Esophagus (tissue), 2 donors: ENCODE data around the gene IRF1. TPM values are rescaled to one million over a fixed set of nuclear protein-coding genes. Genes with fewer than 3 reads are reported as not detected.

ENCODE experiments used
- H3K27ac ChIP-seq, 2 donors: one replicate each; pipeline ENCODE4 v1.5.1; 2013; ENCODE audit warnings: low read depth in 2 of 2, mild to moderate bottlenecking in 2 of 2, inconsistent platforms in 1 of 2, low read length in 1 of 2, moderate library complexity in 1 of 2
- H3K27me3 ChIP-seq, 2 donors: one replicate each; pipeline ENCODE4 v1.6.1; 2013; ENCODE audit warnings: low read length in 2 of 2, control low read depth in 1 of 2, mild to moderate bottlenecking in 1 of 2; ENCODE audit not compliant: insufficient read depth in 2 of 2, control insufficient read depth in 1 of 2
- H3K36me3 ChIP-seq, 2 donors: one replicate each; pipeline ENCODE4 v1.6.1; 2013; ENCODE audit warnings: low read length in 1 of 2; ENCODE audit not compliant: control insufficient read depth in 2 of 2, insufficient read depth in 2 of 2
- H3K4me1 ChIP-seq, 2 donors: one replicate each; pipeline ENCODE4 v1.6.1; 2013; ENCODE audit warnings: low read length in 1 of 2; ENCODE audit not compliant: control insufficient read depth in 2 of 2, insufficient read depth in 2 of 2
- H3K4me3 ChIP-seq, 2 donors: one replicate each; pipeline ENCODE4 v1.5.1; 2013; ENCODE audit warnings: low read length in 2 of 2, mild to moderate bottlenecking in 2 of 2, low read depth in 1 of 2, moderate library complexity in 1 of 2
- H3K9me3 ChIP-seq, 2 donors: one replicate each; pipeline ENCODE4 v1.6.1; 2013; ENCODE audit warnings: mild to moderate bottlenecking in 2 of 2, low read depth in 1 of 2, low read length in 1 of 2, moderate library complexity in 1 of 2; ENCODE audit not compliant: control insufficient read depth in 2 of 2, insufficient read depth in 1 of 2
- WGBS, 2 donors: extraction: QIAGEN DNeasy Blood & Tissue Kit; methylation state at CpG; one replicate each; pipeline ENCODE4 v1.1.7; 2013; 5-methylcytosine and 5-hydroxymethylcytosine counted together
- polyA plus RNA-seq, 2 donors: library from polyadenylated mRNA; stranded (reverse); fragments of 200-250 nt; gene quantifications; one replicate each; pipeline ENCODE4 v1.2.3, GENCODE V29; 2013
- donor health status: healthy with polysubstance abuse.
- donor health status: Bipolar disorder and iron deficiency.

The IRF1 gene
- polyA plus RNA-seq, 2 donors, result 7.5 to 14.2 TPM

GRCh38 chr5:132483101-132483500 is 7.5 kb downstream of the IRF1 start:
- Histone ChIP-seq H3K27ac (no peak overlapping the region), H3K4me1 (peaks cover 8 to 22% of the 10 kb centered on the region in 2 donors), H3K4me3 (no peak overlapping the region), H3K27me3 (no peaks in the 10 kb centered on the region), H3K9me3 (no peaks in the 10 kb centered on the region), H3K36me3 (peaks cover 29 to 42% of the 10 kb centered on the region in 2 donors)
- WGBS, 2 donors, result 68 to 80% methylated on average over 8 of the region's 8 CpGs

GRCh38 chr5:132481596-132482211 is 8.9 kb downstream of the IRF1 start:
- H3K4me1 ChIP-seq, result peaks cover 2 to 17% of the 10 kb centered on the region in 2 donors
- H3K27ac ChIP-seq, result no peak overlapping the region
- H3K36me3 ChIP-seq, result peaks cover 21 to 29% of the 10 kb centered on the region in 2 donors
- no peaks in the 10 kb centered on the region for H3K9me3 ChIP-seq
- no peak overlapping the region for H3K4me3 ChIP-seq
- no peaks in the 10 kb centered on the region for H3K27me3 ChIP-seq
- 79 to 82% methylated on average over 5 of the region's 5 CpGs for WGBS, 2 donors

- Histone ChIP-seq H3K9me3 (no peaks in the 10 kb centered on the region), H3K27ac (no peak overlapping the region), H3K4me3 (no peak overlapping the region), H3K4me1 (peaks cover under 1 to 11% of the 10 kb centered on the region in 2 donors), H3K27me3 (no peaks in the 10 kb centered on the region), H3K36me3 (peaks cover 17 to 23% of the 10 kb centered on the region in 2 donors)
- WGBS, 2 donors, result 72 to 78% methylated on average over 4 of the region's 4 CpGs
These were observed 9.5 kb downstream of the IRF1 start for GRCh38 chr5:132480893-132481595.

GRCh38 chr5:132480546-132480892 is 10.1 kb downstream of the IRF1 start:
- WGBS, 2 donors, result 89 to 92% methylated on average over 5 of the region's 5 CpGs
- Histone ChIP-seq H3K36me3 (peaks cover 13 to 18% of the 10 kb centered on the region in 2 donors), H3K9me3 (no peaks in the 10 kb centered on the region), H3K27me3 (no peaks in the 10 kb centered on the region), H3K27ac (no peak overlapping the region), H3K4me1 (peaks cover 0 to 7% of the 10 kb centered on the region in 2 donors), H3K4me3 (no peak overlapping the region)

- Histone ChIP-seq H3K36me3 (peaks cover 13 to 14% of the 10 kb centered on the region in 2 donors), H3K4me3 (no peak overlapping the region), H3K27ac (no peak overlapping the region), H3K27me3 (no peaks in the 10 kb centered on the region), H3K4me1 (peaks cover under 1 to 7% of the 10 kb centered on the region in 2 donors), H3K9me3 (no peaks in the 10 kb centered on the region)
- whole genome bisulfite sequencing, 2 donors, result 78 to 85% methylated on average over 1 of the region's 1 CpG
These were observed 10.5 kb downstream of the IRF1 start for GRCh38 chr5:132480042-132480441.

GRCh38 chr5:132479111-132479951 is 11.2 kb downstream of the IRF1 start:
- Histone ChIP-seq H3K27me3 (no peaks in the 10 kb centered on the region), H3K4me1 (peaks cover 3 to 7% of the 10 kb centered on the region in 2 donors), H3K27ac (no peak overlapping the region), H3K36me3 (peaks cover 11% of the 10 kb centered on the region in 2 donors), H3K9me3 (no peaks in the 10 kb centered on the region), H3K4me3 (no peak overlapping the region)
- 69 to 71% methylated on average over 3 of the region's 3 CpGs for WGBS, 2 donors

- Histone ChIP-seq H3K4me1 (peaks cover 3 to 7% of the 10 kb centered on the region in 2 donors), H3K9me3 (no peaks in the 10 kb centered on the region), H3K36me3 (peaks cover 2 to 3% of the 10 kb centered on the region in 2 donors), H3K27me3 (no peaks in the 10 kb centered on the region), H3K4me3 (no peak overlapping the region), H3K27ac (no peak overlapping the region)
- 54 to 66% methylated on average over 4 of the region's 4 CpGs for WGBS, 2 donors
These were observed 12.2 kb downstream of the IRF1 start for GRCh38 chr5:132478366-132478871.

- no peaks in the 10 kb centered on the region for H3K9me3 ChIP-seq
- H3K4me1 ChIP-seq, result peaks cover 3 to 7% of the 10 kb centered on the region in 2 donors
- H3K4me3 ChIP-seq, result no peak overlapping the region
- H3K27me3 ChIP-seq, result no peaks in the 10 kb centered on the region
- peak overlapping the region in 1 of 2 donors; percentile 17 for H3K27ac ChIP-seq
- WGBS, 2 donors, result 63 to 67% methylated on average over 10 of the region's 10 CpGs
- no peaks in the 10 kb centered on the region for H3K36me3 ChIP-seq
These were observed 12.7 kb downstream of the IRF1 start for GRCh38 chr5:132477784-132478365.
